Fibroblast of upper back skin (primary cell): ENCODE results near the gene FUS.
A peak's percentile ranks its signal among the peaks of the same experiment; 100 is the strongest.
"Not testable (repeated sequence)": the region's sequence is repeated elsewhere in the genome, so short reads cannot be mapped to it uniquely, and the experiment has no call there.

ENCODE experiments used
- DNase-seq: peaks from one replicate; pipeline ENCODE4 v3.0.0-alpha.2; 2013

The FUS gene

GRCh38 chr16:31144418-31144817 lies 35.5 kb upstream of the FUS start:
- DNase-seq: not testable (repeated sequence)

- no peak for DNase-seq
Measured at GRCh38 chr16:31145398-31145990, 34.4 kb upstream of the FUS start.

GRCh38 chr16:31147574-31147973 lies 32.4 kb upstream of the FUS start:
- DNase-seq: no peak

GRCh38 chr16:31148281-31148728 lies 31.6 kb upstream of the FUS start:
- DNase-seq: no peak

- DNase-seq: no peak
Measured at GRCh38 chr16:31148896-31149295, 31.0 kb upstream of the FUS start.

- DNase-seq: no peak
Measured at GRCh38 chr16:31149332-31149731, 30.6 kb upstream of the FUS start.

- no peak for DNase-seq
Measured at GRCh38 chr16:31149894-31150890, 29.7 kb upstream of the FUS start, which contains the start of gene PRSS36. TSS of gene PRSS36 (minus strand) at chr16:31150066. CDS start at chr16:31150035, 31 bp downstream.

- not testable (repeated sequence) for DNase-seq
Measured at GRCh38 chr16:31150976-31151375, 29.0 kb upstream of the FUS start.

GRCh38 chr16:31157136-31157535 lies 22.8 kb upstream of the FUS start:
- no peak for DNase-seq

- no peak for DNase-seq
Measured at GRCh38 chr16:31167315-31167714, 12.6 kb upstream of the FUS start.

- no peak for DNase-seq
Measured at GRCh38 chr16:31168848-31169247, 11.1 kb upstream of the FUS start.

GRCh38 chr16:31170048-31170447 lies 9.9 kb upstream of the FUS start:
- not testable (repeated sequence) for DNase-seq

GRCh38 chr16:31177136-31177535 lies 2.8 kb upstream of the FUS start:
- peak; percentile 24 for DNase-seq

- DNase-seq: no peak
Measured at GRCh38 chr16:31179219-31179746, 656 bp upstream of the FUS start.

- no peak for DNase-seq
Measured at GRCh38 chr16:31181102-31181830, 1.3 kb downstream of the FUS start.

GRCh38 chr16:31182391-31182790 lies 2.5 kb downstream of the FUS start:
- no peak for DNase-seq

- DNase-seq: no peak
Measured at GRCh38 chr16:31183432-31184428, 3.8 kb downstream of the FUS start.

GRCh38 chr16:31184888-31185287 lies 4.9 kb downstream of the FUS start:
- DNase-seq: no peak

- no peak for DNase-seq
Measured at GRCh38 chr16:31185339-31185738, 5.4 kb downstream of the FUS start.

- DNase-seq: no peak
Measured at GRCh38 chr16:31186176-31186575, 6.2 kb downstream of the FUS start.

- no peak for DNase-seq
Measured at GRCh38 chr16:31186930-31187807, 7.2 kb downstream of the FUS start.
